ENCODE measurements around the gene SMIM10L1.

SMIM10L1 gene

GRCh38 chr12:11202811-11203210, 31.8 kb downstream of the SMIM10L1 start:
- no peak for DNase-seq

GRCh38 chr12:11204173-11204572, 33.2 kb downstream of the SMIM10L1 start:
- DNase-seq = no peak

GRCh38 chr12:11209113-11209512, 38.1 kb downstream of the SMIM10L1 start:
- DNase-seq = no peak

Data from NCI-H2227 treated with DMSO at 0.1 percent for 48 hours (cell line).